Measurements from ENCODE around the gene ZNF385B. TPM values are rescaled to one million over a fixed set of nuclear protein-coding genes. Genes with fewer than 3 reads are reported as not detected.
"Not testable (repeated sequence)": the region's sequence is repeated elsewhere in the genome, so short reads cannot be mapped to it uniquely, and the experiment has no call there.

The ZNF385B gene
- total and polyA plus RNA-seq, 9 of the 15 experiments (the other 6 are each of a cell fraction or from before 2014, with no cell fraction given): 0.50 TPM; not detected in 8

- Histone ChIP-seq H2AFZ (ENCODE audit: low read depth, low read length) (no peak overlapping the region), H3K9me1 (ENCODE audit: control insufficient read depth, insufficient read depth, low read length) (no peaks in the 10 kb centered on the region), H3K79me2 (ENCODE audit: control insufficient read depth, insufficient read depth, low read length) (no peaks in the 10 kb centered on the region), H3K4me2 (ENCODE audit: insufficient read depth, low read length) (no peak overlapping the region), H3K36me3 (ENCODE audit: control insufficient read depth, insufficient read depth, low read length) (no peaks in the 10 kb centered on the region), H3K4me1 (replicated peaks in 1 of 2; ENCODE audit: control insufficient read depth in 2 of 2, insufficient read depth in 2 of 2, low read length in 2 of 2) (no peaks in the 10 kb centered on the region), H3K27ac (ENCODE audit: extremely low read depth, low read depth, low read length) (no peak overlapping the region), H3K9ac (ENCODE audit: insufficient read depth in 1 of 2, low read depth in 2 of 2, low read length in 2 of 2) (no peak overlapping the region), H3K4me3 (no peak overlapping the region), H3K9me3 (replicated peaks; ENCODE audit: control insufficient read depth, insufficient read depth, low read depth, low read length) (no peaks in the 10 kb centered on the region), H3K27me3 (ENCODE audit: control insufficient read depth in 2 of 2, insufficient read depth in 2 of 2, low read length in 2 of 2) (no peaks in the 10 kb centered on the region), H4K20me1 (replicated peaks; ENCODE audit: control insufficient read depth, insufficient read depth, low read length) (no peaks in the 10 kb centered on the region)
- TF ChIP-seq ZNF143 (CRISPR knock-in tag; IDR thresholded peaks at IDR 0.05) (no peak), FOXP4 (CRISPR knock-in tag; IDR thresholded peaks at IDR 0.05; ENCODE audit: borderline replicate concordance) (no peak), CSDE1 (IDR thresholded peaks at IDR 0.05) (no peak)
- DNase-seq (ENCODE audit: extremely low read depth in 1 of 4, low spot score in 3 of 4) (no peak), FAIRE-seq (no peak), ATAC-seq (no peak)
- ChIA-PET CTCF (ENCODE audit: low intra/inter-chr PET ratio) (no interaction called here), POLR2A (interaction anchor here (0.7 to 0.8 kb wide), 2 partner anchors 10 to 1145 kb away, joined by 3 read pairs; no protein-coding TSS in a partner anchor)
- BruUV-seq (replicated peaks): no TSS peak
- in situ Hi-C loops (cut with MboI) (no loop called here), intact Hi-C loops (cut with micrococcal nuclease) (no loop called here)
These were observed 29.3 kb upstream of the ZNF385B start for GRCh38 chr2:179890666-179891065.

GRCh38 chr2:179888642-179889041 is 27.2 kb upstream of the ZNF385B start:
- FAIRE-seq; H3K9me1 ChIP-seq (ENCODE audit: control insufficient read depth, insufficient read depth, low read length); DNase-seq (ENCODE audit: extremely low read depth in 1 of 4, low spot score in 3 of 4); H3K9ac ChIP-seq (ENCODE audit: insufficient read depth in 1 of 2, low read depth in 2 of 2, low read length in 2 of 2); H2AFZ ChIP-seq (ENCODE audit: low read depth, low read length); H3K4me2 ChIP-seq (ENCODE audit: insufficient read depth, low read length); H3K9me3 ChIP-seq (replicated peaks; ENCODE audit: control insufficient read depth, insufficient read depth, low read depth, low read length); BruUV-seq (replicated peaks); in situ Hi-C loops (cut with MboI); H3K4me1 ChIP-seq (replicated peaks in 1 of 2; ENCODE audit: control insufficient read depth in 2 of 2, insufficient read depth in 2 of 2, low read length in 2 of 2); H3K27ac ChIP-seq (ENCODE audit: extremely low read depth, low read depth, low read length); H3K27me3 ChIP-seq (ENCODE audit: control insufficient read depth in 2 of 2, insufficient read depth in 2 of 2, low read length in 2 of 2); H3K79me2 ChIP-seq (ENCODE audit: control insufficient read depth, insufficient read depth, low read length); CTCF ChIA-PET (ENCODE audit: low intra/inter-chr PET ratio); H4K20me1 ChIP-seq (replicated peaks; ENCODE audit: control insufficient read depth, insufficient read depth, low read length); H3K4me3 ChIP-seq; intact Hi-C loops (cut with micrococcal nuclease); ATAC-seq; H3K36me3 ChIP-seq (ENCODE audit: control insufficient read depth, insufficient read depth, low read length); POLR2A ChIA-PET: not testable (repeated sequence)
- TF ChIP-seq TRIM28 (IDR thresholded peaks at IDR 0.05) (0 out of 2 replicates have a peak, but pooled peaks have one; percentile 28), CBX3 (IDR thresholded peaks at IDR 0.05; ENCODE audit: borderline replicate concordance in 1 of 2, low read length in 2 of 2) (peak in 1 of 2 experiments; percentile 58; a peak in 1 of 3 replicates)
- 1% methylated on average over 6 of the region's 6 CpGs for WGBS (ENCODE audit: insufficient coverage, low coverage, missing lambda C conversion rate)
